GM21360 (cell line): ENCODE measurements around the gene SYNE4.
"Not testable (repeated sequence)": the region's sequence is repeated elsewhere in the genome, so short reads cannot be mapped to it uniquely, and the experiment has no call there.

Source experiments
- ATAC-seq: cut with Tn5 transposase; IDR thresholded peaks from one replicate; pipeline ENCODE4 v1.9.1; 2021; ENCODE audit warnings: mild to moderate bottlenecking, moderate library complexity; ENCODE audit not compliant: unreplicated experiment

The SYNE4 gene

DNA sequence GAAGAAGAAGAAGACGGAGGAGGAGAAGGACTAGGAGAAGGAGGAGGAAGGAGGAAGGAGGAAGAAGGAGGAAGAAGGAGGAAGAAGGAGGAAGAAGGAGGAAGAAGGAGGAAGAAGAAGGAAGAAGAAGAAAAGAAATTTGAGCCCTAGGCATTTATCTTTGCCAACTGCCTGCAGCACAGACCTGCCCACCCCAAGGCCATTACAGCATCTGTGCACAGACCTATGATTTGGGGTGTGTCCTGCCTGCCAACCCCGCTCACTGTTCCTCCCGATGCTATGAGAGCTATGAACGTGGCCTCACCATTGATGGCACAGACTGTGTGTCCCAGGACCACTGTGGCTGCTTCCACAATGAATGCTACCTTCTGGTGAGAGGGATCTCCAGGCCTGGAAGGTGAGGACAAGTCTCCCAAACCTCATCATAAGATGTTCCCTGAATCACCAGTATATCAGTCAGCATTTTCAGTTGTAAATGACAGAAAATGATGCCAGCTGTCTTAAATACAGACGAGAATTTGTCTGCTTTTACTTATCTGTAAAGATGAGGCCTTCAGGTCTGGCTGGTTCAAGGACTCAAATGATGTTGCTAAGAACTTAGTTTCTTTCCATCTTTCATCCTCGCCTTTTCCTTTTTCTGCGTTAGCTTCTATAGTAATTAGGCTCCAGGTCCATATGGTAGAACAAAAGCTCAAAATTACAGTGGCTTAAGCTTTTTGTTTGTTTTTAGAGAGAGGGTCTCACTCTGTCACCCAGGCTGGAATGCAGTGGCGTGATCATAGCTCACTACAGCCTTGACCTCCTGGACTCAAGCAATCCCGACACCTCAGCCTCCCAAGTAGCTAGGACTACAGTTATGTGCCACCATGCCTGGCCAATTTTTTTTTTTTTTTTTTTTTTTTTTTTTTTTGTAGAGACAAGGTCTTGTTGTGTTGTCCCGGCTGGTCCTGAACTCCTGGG lies 17.6 kb downstream of the SYNE4 start:
- ATAC-seq = no peak

DNA sequence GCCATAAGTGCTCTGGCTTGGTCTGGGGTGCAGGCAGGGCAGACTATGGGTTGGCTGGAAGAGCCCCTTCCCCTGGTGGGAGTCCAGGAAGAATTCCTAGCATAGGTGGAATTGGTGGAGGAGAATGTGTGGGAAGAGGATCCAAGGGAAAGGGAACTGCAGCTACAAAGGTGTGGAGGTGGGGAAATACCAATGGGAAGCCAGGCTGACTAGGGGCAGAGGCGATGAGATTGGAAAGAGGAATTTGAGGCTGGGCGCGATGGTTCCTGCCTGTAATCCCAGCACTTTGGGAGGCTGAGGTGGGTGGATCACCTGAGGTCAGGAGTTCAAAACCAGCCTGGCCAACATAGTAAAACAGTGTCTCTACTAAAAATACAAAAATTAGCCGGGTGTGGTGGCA lies 18.5 kb downstream of the SYNE4 start:
- ATAC-seq = no peak

- no peak for ATAC-seq
Measured at GRCh38 chr19:35988824-35989223, 19.8 kb downstream of the SYNE4 start.

GRCh38 chr19:35987571-35987896 lies 21.1 kb downstream of the SYNE4 start:
- no peak for ATAC-seq

DNA sequence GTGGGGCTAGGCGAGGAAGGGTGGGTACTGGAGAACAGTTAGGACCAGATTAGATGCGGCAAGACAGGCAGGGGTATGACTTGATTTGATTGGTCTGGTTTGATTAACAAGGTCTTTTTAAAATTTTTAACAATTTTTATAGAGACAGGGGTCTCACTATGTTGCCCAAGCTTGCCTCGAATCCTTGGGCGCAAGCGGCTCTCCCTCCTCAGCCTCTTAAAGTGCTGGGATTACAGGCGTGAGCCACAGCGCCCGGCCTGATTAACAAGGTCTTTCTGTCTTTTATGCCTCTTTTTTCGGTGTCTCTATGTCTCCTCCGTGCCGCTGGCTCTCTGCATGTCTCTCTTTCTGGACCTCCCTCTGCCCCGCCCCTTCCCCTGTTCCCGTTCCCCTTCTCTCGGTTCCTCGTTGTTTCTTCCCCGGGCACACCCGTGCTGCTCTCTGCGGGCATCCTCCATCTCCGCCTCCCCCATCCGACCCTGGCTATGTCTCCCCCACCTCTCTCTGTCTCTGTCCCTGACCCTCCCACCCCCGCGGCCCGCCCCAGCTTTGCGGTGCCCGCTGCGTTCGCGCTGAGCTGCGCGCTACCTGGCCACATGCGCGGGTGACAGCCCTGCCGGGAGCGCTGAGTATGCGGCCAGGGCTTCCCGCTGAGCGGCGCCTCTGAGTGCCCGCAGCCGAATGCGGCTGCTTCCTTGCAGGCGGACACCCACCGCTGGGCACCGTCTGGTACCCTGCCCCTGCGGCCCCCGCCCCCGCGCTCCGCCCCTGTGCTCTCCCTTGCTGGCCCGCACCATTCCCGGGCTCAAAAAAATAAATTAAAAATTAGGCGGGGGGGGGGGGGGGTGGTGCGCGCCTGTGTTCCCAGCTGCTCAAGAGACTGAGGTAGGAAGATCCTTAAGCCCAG lies 21.7 kb downstream of the SYNE4 start:
- ATAC-seq = no peak

GRCh38 chr19:35986111-35986510 lies 22.5 kb downstream of the SYNE4 start:
- ATAC-seq = no peak

- ATAC-seq = no peak
Measured at GRCh38 chr19:35983177-35983576, 25.4 kb downstream of the SYNE4 start.

- not testable (repeated sequence) for ATAC-seq
Measured at GRCh38 chr19:35980997-35981396, 27.6 kb downstream of the SYNE4 start.

GRCh38 chr19:35978832-35979365 lies 29.7 kb downstream of the SYNE4 start:
- ATAC-seq = no peak

DNA sequence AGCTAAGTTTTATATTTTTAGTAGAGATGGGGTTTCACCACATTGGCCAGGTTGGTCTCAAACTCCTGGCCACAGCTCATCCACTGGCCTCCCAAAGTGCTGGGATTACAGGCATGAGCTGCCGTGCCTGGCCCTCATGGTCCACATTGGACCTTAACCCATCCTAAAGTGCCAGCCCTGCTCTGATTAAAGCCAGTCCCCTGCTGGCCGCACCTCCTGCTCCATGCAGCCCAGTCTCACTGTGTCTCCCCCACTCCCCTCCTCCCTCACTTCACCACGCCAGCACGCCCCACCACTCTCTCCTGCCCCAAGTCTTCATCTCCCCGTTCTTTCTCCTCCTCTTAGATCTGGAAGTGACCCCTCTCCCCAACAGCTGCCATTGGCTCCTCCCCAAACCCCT lies 30.3 kb downstream of the SYNE4 start:
- no peak for ATAC-seq

GRCh38 chr19:35977446-35978222 lies 31.0 kb downstream of the SYNE4 start:
- ATAC-seq = no peak

GRCh38 chr19:35975608-35976214 lies 32.9 kb downstream of the SYNE4 start:
- no peak for ATAC-seq

DNA sequence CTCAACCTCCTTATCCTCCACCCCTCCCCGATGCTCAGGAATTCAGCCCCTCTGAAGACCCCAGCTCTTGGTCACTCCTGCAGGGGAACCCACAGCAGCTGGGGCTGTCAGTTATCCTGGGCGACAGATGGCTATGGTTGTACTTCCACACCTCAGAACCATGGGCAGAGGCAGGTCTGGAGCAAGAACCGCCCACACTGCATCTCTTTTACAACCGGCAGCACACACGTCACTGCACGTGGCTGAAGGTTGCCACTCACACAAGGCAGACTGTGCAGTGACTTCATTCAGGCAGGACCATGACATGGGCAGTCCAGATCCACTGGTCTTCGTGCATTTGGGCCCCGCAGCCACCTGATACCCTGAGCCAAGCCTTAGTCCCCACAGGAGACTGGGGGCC lies 35.1 kb downstream of the SYNE4 start:
- ATAC-seq = no peak

GRCh38 chr19:35966771-35967170 lies 41.8 kb downstream of the SYNE4 start:
- no peak for ATAC-seq

DNA sequence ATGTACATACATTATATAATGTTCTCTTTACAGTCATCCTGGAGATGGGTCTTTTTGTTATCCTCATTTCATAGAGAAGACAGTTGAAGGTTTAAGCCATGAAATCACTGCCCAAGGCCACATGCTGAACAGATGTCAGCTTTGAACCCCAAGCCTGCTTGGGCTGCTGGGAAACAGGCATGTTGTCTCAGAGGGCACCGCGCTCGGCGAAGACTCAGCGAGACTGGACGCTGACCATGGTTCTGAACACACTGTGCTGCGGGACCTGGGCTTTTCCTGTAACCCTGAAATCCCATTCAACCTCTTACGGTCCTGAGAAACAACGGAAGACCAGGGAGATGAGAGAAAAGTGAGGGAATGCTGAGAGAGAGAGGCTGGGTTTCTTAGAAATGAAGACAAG lies 45.1 kb downstream of the SYNE4 start:
- no peak for ATAC-seq

- ATAC-seq = no peak
Measured at GRCh38 chr19:35960432-35960972, 48.1 kb downstream of the SYNE4 start.

DNA sequence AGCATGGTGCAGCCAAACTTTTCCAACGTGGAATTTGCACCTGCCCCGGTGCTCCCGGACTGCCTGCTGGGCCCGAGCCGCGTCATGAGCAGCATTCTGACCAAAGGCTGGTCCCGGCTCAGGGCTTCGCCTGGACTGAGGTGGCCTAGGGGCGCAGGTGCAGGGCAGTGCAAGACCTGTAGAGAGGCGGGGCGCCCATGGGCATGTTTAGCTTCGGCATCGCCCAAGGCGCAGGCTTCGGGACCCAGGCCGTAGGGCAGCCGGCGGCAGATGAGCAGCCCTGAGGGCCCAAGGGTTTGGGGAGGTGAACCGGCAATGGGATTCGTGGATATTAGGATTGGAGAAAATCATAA lies 48.7 kb downstream of the SYNE4 start:
- ATAC-seq = no peak

- no peak for ATAC-seq
Measured at GRCh38 chr19:35959040-35959967, 49.3 kb downstream of the SYNE4 start.

- ATAC-seq = no peak
Measured at GRCh38 chr19:35958660-35959039, 50.0 kb downstream of the SYNE4 start.
